Activated T-helper 17 cell treated with anti-CD3 and anti-CD28 coated beads, Interleukin-2, amount 50 U/mL, for 72 hours (primary cell): ENCODE measurements around the gene IFT88. TPM values are rescaled to one million over a fixed set of nuclear protein-coding genes. Genes with fewer than 3 reads are reported as not detected.

Source experiments
- ATAC-seq: fragments of 150-1000 bp; cut with Tn5 transposase; replicated peaks from 2 replicates; pipeline ENCODE4 v1.10.0; 2021; ENCODE audit warnings: mild to moderate bottlenecking, moderate library complexity
- H3K27ac Mint-ChIP-seq: one replicate; pipeline ENCODE4 v1.8.0; 2022; ENCODE audit warnings: mixed read lengths
- H3K27me3 Mint-ChIP-seq: one replicate; pipeline ENCODE4 v1.8.0; 2022; ENCODE audit warnings: mixed read lengths
- H3K36me3 Mint-ChIP-seq: one replicate; pipeline ENCODE4 v1.8.0; 2022; ENCODE audit warnings: low read depth, mild to moderate bottlenecking, mixed read lengths
- H3K4me1 Mint-ChIP-seq: one replicate; pipeline ENCODE4 v1.8.0; 2022; ENCODE audit warnings: mixed read lengths
- H3K4me3 Mint-ChIP-seq: one replicate; pipeline ENCODE4 v1.8.0; 2022; ENCODE audit warnings: mild to moderate bottlenecking, mixed read lengths
- H3K9me3 Mint-ChIP-seq: one replicate; pipeline ENCODE4 v1.8.0; 2022; ENCODE audit warnings: mixed read lengths
- total RNA-seq, 2 donors: library from RNA; stranded (reverse); gene quantifications; one replicate each; pipeline ENCODE4 v1.2.3, GENCODE V29; 2022

The IFT88 gene
- total RNA-seq, 2 donors from 2014 or later = 2.5 to 5.7 TPM

DNA sequence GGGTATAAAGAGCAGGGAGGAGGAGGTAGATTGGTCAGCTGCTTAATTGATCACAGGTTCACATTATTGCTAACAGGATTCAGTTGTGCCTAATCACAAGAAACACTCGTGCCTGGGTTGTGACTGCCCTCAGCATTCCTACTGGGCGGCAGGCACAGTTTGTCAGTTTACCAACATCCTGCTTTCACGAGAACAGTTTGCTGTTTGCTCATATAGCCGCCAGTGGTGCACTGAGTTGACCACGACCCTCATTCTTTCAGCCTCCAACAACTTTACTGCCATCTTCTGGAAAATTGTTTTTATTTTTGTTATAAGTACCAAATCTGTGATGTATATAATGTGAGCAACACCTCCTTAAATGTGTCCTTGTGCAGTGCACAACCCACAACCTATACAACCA, 16.2 kb upstream of the IFT88 start:
- H3K4me1 Mint-ChIP-seq = peaks cover 6% of the 10 kb centered on the region
- no peak for ATAC-seq

DNA sequence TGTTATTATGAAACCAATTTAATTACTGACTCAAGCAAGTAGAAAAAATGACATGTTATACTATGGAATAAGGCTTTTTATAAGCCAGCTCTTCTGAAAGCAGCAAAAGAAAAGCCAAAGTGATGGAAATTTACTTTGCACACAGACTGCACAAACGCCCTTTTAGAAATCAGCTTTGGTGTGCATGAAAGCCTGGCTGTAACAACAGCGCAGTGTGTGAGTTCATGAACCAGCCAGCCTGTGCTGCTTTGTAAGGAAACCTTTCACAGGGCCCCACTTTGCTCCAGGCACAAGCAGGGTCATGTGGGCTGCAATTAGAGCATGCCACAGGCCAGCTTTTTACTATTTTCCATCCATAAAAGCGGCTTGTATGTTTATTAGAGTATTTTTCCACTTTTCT, 13.6 kb upstream of the IFT88 start:
- H3K27me3 Mint-ChIP-seq = no peaks in the 10 kb centered on the region
- no peak overlapping the region for H3K27ac Mint-ChIP-seq
- H3K9me3 Mint-ChIP-seq = no peaks in the 10 kb centered on the region
- no peak for ATAC-seq
- no peaks in the 10 kb centered on the region for H3K4me1 Mint-ChIP-seq
- H3K36me3 Mint-ChIP-seq = no peaks in the 10 kb centered on the region
- H3K4me3 Mint-ChIP-seq = no peak overlapping the region

More for the DNA sequence above, 16.2 kb upstream of the IFT88 start:
- H3K27ac Mint-ChIP-seq = no peak overlapping the region
- no peak overlapping the region for H3K4me3 Mint-ChIP-seq
- no peaks in the 10 kb centered on the region for H3K27me3 Mint-ChIP-seq
- no peaks in the 10 kb centered on the region for H3K36me3 Mint-ChIP-seq
- H3K9me3 Mint-ChIP-seq = no peaks in the 10 kb centered on the region

DNA sequence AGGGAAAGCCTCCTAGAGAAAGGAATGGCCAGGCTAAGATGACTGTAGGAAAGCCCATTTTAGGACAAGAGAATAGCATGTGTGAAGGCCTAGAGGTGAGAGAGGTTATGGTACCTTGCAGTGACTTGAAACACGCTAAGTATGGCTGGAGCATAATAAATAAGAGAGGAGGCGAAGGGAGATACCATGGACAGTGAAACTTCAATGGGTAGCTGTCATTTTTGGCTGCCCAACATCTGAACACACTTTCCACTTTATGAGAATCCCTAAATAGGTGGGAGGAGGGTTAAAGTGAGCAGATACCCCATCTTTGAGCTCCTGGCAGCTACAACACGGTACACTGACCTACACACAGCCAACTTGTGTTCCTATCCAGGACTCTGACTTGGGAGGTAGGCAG, 8.0 kb upstream of the IFT88 start:
- Mint-ChIP-seq H3K27me3 (no peaks in the 10 kb centered on the region), H3K9me3 (no peaks in the 10 kb centered on the region), H3K4me3 (no peak overlapping the region), H3K4me1 (no peaks in the 10 kb centered on the region), H3K27ac (no peak overlapping the region), H3K36me3 (no peaks in the 10 kb centered on the region)
- no peak for ATAC-seq

DNA sequence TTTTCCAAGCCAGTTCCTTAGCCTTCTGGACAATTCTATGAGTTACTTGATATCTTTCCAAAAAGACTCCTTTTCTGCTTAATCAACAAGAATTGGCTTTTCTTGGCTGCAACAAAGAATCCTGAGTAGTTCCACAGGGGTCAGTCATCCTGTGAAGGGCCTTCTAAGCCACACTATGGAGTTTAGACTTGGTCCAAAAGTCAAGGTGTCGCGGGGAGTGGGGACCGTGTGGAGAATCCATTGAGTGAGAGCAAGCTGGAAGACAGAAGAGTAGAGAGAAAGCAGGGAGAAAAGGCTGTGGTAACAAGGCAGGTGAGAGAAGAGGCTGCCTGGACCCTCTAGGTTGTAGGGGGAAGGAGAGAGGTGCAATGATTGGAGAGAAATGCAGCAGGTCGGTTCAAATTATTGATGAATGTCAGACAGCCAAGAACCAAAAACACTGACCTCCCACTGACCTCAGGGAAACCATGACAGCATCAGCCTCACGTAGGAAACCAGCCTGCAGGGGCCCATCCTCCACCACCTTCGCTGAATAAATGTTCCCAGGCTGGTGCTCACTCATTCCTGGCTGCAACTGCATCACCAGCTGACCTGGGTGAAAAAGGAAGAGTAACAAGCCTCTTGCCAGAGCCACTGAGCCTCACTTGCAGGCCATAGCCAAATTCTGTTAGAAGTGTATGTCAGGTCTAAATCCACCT, 7.1 kb upstream of the IFT88 start:
- ATAC-seq = peak; percentile 74
- no peaks in the 10 kb centered on the region for H3K4me1 Mint-ChIP-seq
- H3K4me3 Mint-ChIP-seq = no peak overlapping the region
- no peaks in the 10 kb centered on the region for H3K27me3 Mint-ChIP-seq
- no peaks in the 10 kb centered on the region for H3K9me3 Mint-ChIP-seq
- H3K27ac Mint-ChIP-seq = no peak overlapping the region
- H3K36me3 Mint-ChIP-seq = no peaks in the 10 kb centered on the region

DNA sequence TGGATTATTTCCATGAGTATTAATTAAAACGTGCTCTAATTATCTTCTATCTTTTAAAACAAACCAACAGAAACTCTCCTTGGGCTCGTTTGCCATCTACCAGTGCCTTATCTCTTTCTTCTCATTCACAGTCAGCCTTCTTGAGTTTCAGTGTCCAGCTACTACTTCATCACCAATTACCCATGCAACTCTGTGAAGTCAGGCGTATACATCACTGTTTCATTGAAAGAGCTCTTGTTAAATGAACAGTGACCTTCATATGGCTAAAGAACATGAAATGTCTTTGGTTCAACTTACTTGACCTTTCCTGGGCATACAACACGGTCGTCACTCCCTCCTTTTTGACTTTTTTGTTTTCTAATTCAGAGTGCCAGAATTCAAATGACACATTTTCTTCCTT, 5.2 kb upstream of the IFT88 start:
- H3K27me3 Mint-ChIP-seq = no peaks in the 10 kb centered on the region
- no peaks in the 10 kb centered on the region for H3K36me3 Mint-ChIP-seq
- H3K9me3 Mint-ChIP-seq = no peaks in the 10 kb centered on the region
- peaks cover 6% of the 10 kb centered on the region for H3K4me1 Mint-ChIP-seq
- ATAC-seq = no peak
- H3K4me3 Mint-ChIP-seq = no peak overlapping the region
- H3K27ac Mint-ChIP-seq = no peak overlapping the region

DNA sequence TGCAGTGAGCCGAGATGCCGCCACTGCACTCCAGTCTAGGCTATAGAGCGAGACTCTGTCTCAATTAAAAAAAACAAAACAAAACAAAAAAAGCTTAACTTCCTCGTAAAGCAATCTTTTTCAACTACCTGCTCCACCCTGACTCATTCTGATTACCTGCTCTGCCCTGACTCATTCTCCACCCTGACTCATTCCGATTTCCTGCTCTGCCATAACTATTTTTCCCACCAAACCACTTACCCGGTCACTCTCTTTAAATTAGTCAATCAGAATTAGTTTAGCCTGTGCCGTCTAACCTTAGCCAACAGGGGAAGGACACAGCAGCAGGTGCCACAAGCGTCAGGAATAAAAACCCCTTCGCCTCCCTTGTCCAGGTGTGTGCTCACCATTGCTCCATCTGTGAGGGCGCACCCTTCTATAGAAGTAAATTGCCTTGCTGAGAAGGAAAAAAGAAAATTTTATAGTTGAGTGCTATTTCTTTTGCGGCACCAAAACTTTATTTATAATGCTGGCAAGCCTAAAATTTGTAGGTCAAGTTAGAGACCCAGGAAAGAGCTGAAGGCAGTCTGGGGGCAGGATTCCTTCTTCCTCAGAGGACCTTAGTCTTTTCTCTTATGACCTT, 1.7 kb upstream of the IFT88 start:
- no peaks in the 10 kb centered on the region for H3K9me3 Mint-ChIP-seq
- H3K27ac Mint-ChIP-seq = peak overlapping the region; percentile 37
- peaks cover 5% of the 10 kb centered on the region for H3K36me3 Mint-ChIP-seq
- H3K27me3 Mint-ChIP-seq = no peaks in the 10 kb centered on the region
- peak overlapping the region; percentile 93 for H3K4me3 Mint-ChIP-seq
- ATAC-seq = peak; percentile 20
- H3K4me1 Mint-ChIP-seq = peaks cover 6% of the 10 kb centered on the region

DNA sequence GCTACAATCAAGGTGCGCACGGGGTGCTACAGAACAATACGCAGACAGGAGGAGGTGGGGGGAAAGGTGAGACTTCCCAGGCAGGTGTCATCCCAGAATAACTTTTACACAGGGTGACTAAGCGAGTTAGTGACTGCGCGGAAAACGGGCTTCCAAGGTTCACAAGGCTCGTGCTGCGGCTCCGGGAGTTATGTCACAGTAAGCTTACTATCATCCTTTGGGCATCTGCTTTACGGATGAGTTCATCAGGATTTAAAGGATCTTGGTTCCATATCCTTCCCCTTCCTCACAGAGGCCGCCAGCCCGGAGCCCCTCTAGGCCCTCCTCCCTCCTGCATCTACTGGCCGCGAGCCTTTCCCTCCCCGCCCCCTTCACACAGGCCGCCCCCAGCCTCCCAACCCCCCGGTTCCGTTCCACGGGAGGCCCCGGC, 474 bp upstream of the IFT88 start:
- Mint-ChIP-seq H3K4me1 (peaks cover 6% of the 10 kb centered on the region), H3K27ac (peak overlapping the region; percentile 94), H3K36me3 (peaks cover 5% of the 10 kb centered on the region), H3K9me3 (no peaks in the 10 kb centered on the region), H3K27me3 (no peaks in the 10 kb centered on the region), H3K4me3 (peak overlapping the region; percentile 93)
- ATAC-seq = peak; percentile 34

DNA sequence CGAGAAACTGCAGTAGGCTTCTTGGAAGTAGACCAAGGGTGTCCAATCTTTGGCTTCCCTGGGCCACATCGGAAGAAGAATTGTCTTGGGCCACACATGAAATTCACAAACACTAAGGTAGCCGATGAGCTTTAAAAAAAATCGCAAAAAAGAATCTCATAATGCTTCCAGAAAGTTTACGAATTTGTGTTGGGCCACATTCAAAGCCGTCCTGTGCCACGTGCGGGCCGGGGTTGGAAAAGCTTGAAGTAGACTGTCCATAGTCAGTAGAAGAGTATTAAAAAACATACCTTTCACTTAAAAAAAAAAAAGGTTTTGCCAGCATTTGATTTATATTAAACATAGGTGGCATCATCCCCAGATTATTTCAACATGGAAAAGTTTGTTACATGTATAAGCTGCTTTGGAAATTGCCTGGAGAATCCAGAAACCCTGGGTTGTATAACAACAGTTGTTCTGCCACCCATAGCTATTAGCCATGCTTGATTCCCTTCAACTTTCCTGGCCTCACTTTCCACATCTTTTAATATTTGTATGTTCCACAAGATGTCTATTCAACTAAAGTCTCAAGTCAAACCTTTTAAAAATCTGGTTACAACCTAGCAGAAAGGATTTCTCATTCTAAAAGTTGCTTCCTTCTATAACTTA, 1.0 kb downstream of the IFT88 start:
- H3K36me3 Mint-ChIP-seq = peaks cover 5% of the 10 kb centered on the region
- H3K4me1 Mint-ChIP-seq = peaks cover 6% of the 10 kb centered on the region
- H3K27ac Mint-ChIP-seq = peak overlapping the region; percentile 94
- ATAC-seq = no peak
- peak overlapping the region; percentile 93 for H3K4me3 Mint-ChIP-seq
- no peaks in the 10 kb centered on the region for H3K27me3 Mint-ChIP-seq
- no peaks in the 10 kb centered on the region for H3K9me3 Mint-ChIP-seq

DNA sequence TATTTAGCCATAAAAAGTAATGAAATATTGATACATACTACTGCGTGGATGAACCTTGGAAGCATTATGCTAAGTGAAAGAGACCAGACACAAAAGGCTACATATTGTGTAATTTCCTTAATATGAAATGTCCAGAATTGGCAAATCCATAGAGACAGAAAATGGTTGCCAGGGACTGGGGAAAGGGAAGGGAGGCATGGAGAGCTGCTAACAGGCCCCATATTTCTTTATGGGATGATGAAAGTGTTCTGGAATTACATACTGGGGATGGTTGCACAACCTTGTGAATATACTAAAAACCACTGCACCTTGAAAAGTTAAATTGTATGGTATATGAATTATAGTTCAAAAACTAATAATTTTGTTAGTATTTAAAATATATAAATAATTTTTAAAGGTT, 3.6 kb downstream of the IFT88 start:
- ATAC-seq = no peak
- no peak overlapping the region for H3K4me3 Mint-ChIP-seq
- peaks cover 10% of the 10 kb centered on the region for H3K36me3 Mint-ChIP-seq
- H3K9me3 Mint-ChIP-seq = no peaks in the 10 kb centered on the region
- H3K27me3 Mint-ChIP-seq = no peaks in the 10 kb centered on the region
- no peaks in the 10 kb centered on the region for H3K4me1 Mint-ChIP-seq
- no peak overlapping the region for H3K27ac Mint-ChIP-seq

DNA sequence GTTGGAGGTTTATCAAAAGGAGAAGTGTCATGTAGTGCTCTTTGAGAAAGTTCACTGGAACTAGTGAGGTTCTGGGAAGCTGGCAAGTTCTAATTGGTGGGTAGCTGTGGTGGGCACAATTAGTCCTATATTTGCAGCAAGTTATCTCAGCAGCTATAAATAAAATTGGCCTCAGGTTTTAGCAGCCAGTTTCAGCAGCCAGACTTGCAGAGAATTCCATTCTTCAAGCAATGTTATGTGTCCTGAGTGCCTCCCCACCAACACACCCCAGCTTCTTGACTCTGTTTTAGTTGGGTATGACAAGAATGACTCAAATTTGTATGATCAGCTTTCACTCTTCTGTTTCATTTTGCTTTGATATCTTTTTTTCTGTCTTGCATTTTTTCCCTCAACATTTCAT, 4.7 kb downstream of the IFT88 start:
- no peak overlapping the region for H3K4me3 Mint-ChIP-seq
- no peaks in the 10 kb centered on the region for H3K27me3 Mint-ChIP-seq
- no peaks in the 10 kb centered on the region for H3K4me1 Mint-ChIP-seq
- no peak overlapping the region for H3K27ac Mint-ChIP-seq
- no peak for ATAC-seq
- peaks cover 10% of the 10 kb centered on the region for H3K36me3 Mint-ChIP-seq
- no peaks in the 10 kb centered on the region for H3K9me3 Mint-ChIP-seq

DNA sequence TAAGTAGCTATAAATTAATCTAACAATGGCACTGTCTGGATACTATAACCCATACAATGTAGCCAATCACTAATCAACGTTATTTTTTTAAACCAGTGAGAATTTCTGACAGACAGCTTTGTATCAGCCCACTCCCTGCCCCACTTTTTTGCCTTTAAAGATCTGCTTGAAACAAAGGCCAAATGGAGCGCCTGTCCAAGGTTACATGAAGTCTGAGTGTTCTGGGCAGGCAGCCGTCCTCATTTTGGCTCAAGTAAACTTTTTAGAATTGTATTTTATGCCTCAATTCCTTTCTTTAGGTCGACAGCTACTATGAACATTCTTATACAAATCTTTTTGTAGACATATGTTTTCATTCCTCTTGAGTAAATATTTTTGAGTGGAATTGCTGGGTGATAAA, 6.2 kb downstream of the IFT88 start:
- H3K27me3 Mint-ChIP-seq = no peaks in the 10 kb centered on the region
- no peak for ATAC-seq
- H3K4me1 Mint-ChIP-seq = no peaks in the 10 kb centered on the region
- no peak overlapping the region for H3K27ac Mint-ChIP-seq
- H3K9me3 Mint-ChIP-seq = no peaks in the 10 kb centered on the region
- no peak overlapping the region for H3K4me3 Mint-ChIP-seq
- H3K36me3 Mint-ChIP-seq = peaks cover 14% of the 10 kb centered on the region

DNA sequence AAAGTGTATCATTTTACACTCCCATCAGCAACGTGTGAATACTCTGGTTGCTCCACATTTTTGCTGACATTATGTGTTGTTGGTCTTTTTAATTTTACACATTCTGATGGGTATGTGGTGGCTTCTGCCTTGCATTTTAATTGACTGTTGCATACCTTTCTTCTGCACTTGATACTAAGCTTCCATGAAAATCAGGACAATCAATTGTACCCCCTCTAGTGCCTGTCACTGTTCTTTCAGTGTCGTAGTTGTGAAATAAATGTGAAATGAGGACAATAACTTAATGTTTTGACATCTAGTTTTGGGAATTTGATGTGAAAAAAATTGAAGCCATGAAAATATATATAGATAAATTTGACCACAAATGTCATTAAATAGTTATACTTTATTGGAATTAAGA, 6.7 kb downstream of the IFT88 start:
- peaks cover 18% of the 10 kb centered on the region for H3K36me3 Mint-ChIP-seq
- no peaks in the 10 kb centered on the region for H3K9me3 Mint-ChIP-seq
- no peak overlapping the region for H3K27ac Mint-ChIP-seq
- no peak for ATAC-seq
- no peak overlapping the region for H3K4me3 Mint-ChIP-seq
- no peaks in the 10 kb centered on the region for H3K27me3 Mint-ChIP-seq
- no peaks in the 10 kb centered on the region for H3K4me1 Mint-ChIP-seq

DNA sequence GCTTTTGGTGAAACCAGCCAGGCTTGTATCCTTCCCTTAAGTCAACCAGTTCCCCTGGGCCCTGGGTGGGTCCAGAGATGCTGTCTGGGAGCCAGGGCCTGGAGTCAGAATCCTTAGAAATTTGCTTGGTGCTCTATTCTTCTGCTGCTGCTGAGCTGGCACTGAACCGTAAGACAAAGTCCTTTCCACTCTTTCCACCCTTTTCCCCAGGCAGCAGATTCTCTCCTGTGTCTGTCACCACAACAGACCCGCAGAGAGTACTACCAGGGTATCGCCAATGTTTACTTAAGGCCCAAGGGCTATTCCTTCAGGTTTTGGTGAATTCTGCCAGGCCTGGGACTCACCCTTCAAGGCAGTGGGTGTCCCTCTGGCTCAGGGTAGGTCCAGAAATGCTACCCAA, 12.2 kb downstream of the IFT88 start:
- ATAC-seq = no peak
- no peaks in the 10 kb centered on the region for H3K4me1 Mint-ChIP-seq
- H3K4me3 Mint-ChIP-seq = no peak overlapping the region
- H3K27ac Mint-ChIP-seq = peak overlapping the region; percentile 4
- H3K36me3 Mint-ChIP-seq = peaks cover 56% of the 10 kb centered on the region
- H3K9me3 Mint-ChIP-seq = no peaks in the 10 kb centered on the region
- no peaks in the 10 kb centered on the region for H3K27me3 Mint-ChIP-seq

DNA sequence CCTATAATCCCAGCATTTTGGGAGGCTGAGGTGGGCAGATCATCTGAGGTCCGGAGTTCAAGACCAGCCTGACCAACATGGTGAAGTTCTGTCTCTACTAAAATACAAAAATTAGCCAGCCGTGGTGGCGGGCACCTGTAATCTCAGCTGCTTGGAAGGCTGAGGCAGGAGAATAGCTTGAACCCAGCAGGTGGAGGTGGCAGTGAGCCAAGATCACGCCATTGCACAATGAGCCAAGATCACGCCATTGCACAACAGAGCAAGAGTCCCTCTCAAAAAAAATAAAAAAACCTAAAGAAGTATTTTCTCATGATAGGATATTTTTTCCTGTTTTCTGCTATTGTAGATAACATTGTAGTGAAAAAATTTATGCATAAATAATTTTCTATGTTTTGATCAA, 13.3 kb downstream of the IFT88 start:
- no peaks in the 10 kb centered on the region for H3K4me1 Mint-ChIP-seq
- H3K36me3 Mint-ChIP-seq = peaks cover 58% of the 10 kb centered on the region
- no peaks in the 10 kb centered on the region for H3K9me3 Mint-ChIP-seq
- ATAC-seq = no peak
- no peak overlapping the region for H3K4me3 Mint-ChIP-seq
- H3K27ac Mint-ChIP-seq = no peak overlapping the region
- H3K27me3 Mint-ChIP-seq = no peaks in the 10 kb centered on the region

DNA sequence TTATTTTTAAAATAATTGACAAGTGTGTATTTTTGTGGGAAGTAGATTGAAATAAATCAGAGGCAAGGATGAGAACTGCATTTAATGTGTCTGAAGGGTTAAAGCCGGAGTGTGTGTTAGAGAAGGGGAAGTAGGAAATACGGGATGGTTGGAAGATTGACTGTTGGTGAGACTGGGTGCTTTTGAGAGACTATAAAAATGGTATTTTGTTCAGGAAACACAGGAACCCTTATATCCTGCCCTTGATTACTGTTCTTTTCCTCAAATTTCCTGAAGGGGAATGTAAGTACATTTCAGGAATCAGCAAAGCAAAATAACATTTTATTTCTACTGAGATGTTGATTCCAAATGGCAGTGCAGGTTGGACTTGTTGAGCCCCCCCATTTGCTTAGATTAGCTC, 15.1 kb downstream of the IFT88 start:
- H3K4me1 Mint-ChIP-seq = no peaks in the 10 kb centered on the region
- no peak for ATAC-seq
- no peaks in the 10 kb centered on the region for H3K27me3 Mint-ChIP-seq
- no peak overlapping the region for H3K27ac Mint-ChIP-seq
- no peaks in the 10 kb centered on the region for H3K9me3 Mint-ChIP-seq
- H3K4me3 Mint-ChIP-seq = no peak overlapping the region
- peaks cover 58% of the 10 kb centered on the region for H3K36me3 Mint-ChIP-seq
